ENCODE data around the gene MIDN.

The MIDN gene

GRCh38 chr19:1284979-1285736 is 36.8 kb downstream of the MIDN start:
- Histone ChIP-seq H3K79me2 (ENCODE audit: insufficient read depth, low read length) (no peaks in the 10 kb centered on the region), H3K4me1 (ENCODE audit: insufficient read depth, low read length, poor library complexity, severe bottlenecking) (no peaks in the 10 kb centered on the region), H4K20me1 (ENCODE audit: insufficient read depth, low read length, poor library complexity, severe bottlenecking) (no peaks in the 10 kb centered on the region), H3K36me3 (ENCODE audit: insufficient read depth, low read length) (no peaks in the 10 kb centered on the region), H3F3A (ENCODE audit: low read depth) (no peaks in the 10 kb centered on the region), H3K4me3 (ENCODE audit: low read length, poor library complexity, severe bottlenecking) (no peak overlapping the region), H3K9me3 (ENCODE audit: insufficient read depth, low read depth, low read length) (no peaks in the 10 kb centered on the region), H2AFZ (ENCODE audit: low read length) (no peak overlapping the region), H3K27me3 (ENCODE audit: insufficient read depth, low read length, poor library complexity, severe bottlenecking) (no peaks in the 10 kb centered on the region), H3K4me2 (ENCODE audit: low read depth, low read length, poor library complexity, severe bottlenecking) (no peak overlapping the region), H3K9me2 (replicated peaks; ENCODE audit: low read depth, low read length) (no peaks in the 10 kb centered on the region), H3K9ac (ENCODE audit: low read depth, low read length, poor library complexity, severe bottlenecking) (no peak overlapping the region)
- TF ChIP-seq EZH2phosphoT487 (IDR thresholded peaks at IDR 0.05; ENCODE audit: borderline replicate concordance): no peak
- no peak for TF ChIP-seq CTCF (conservative IDR thresholded peaks at IDR 0.05; ENCODE audit: low read length)

- no peaks in the 10 kb centered on the region for H3K9me2 ChIP-seq (replicated peaks; ENCODE audit: low read depth, low read length)
- H2AFZ ChIP-seq (ENCODE audit: low read length): no peak within 1 kb of the TSS
- no peaks in the 10 kb centered on the region for H3K79me2 ChIP-seq (ENCODE audit: insufficient read depth, low read length)
- H4K20me1 ChIP-seq (ENCODE audit: insufficient read depth, low read length, poor library complexity, severe bottlenecking): no peaks in the 10 kb centered on the region
- TF ChIP-seq EZH2phosphoT487 (IDR thresholded peaks at IDR 0.05; ENCODE audit: borderline replicate concordance): no peak
- no peak for TF ChIP-seq CTCF (conservative IDR thresholded peaks at IDR 0.05; ENCODE audit: low read length)
- H3K4me3 ChIP-seq (ENCODE audit: low read length, poor library complexity, severe bottlenecking): no peak within 1 kb of the TSS
- no peaks in the 10 kb centered on the region for H3K27me3 ChIP-seq (ENCODE audit: insufficient read depth, low read length, poor library complexity, severe bottlenecking)
- no peak within 1 kb of the TSS for H3K9ac ChIP-seq (ENCODE audit: low read depth, low read length, poor library complexity, severe bottlenecking)
- no peak within 1 kb of the TSS for H3K4me2 ChIP-seq (ENCODE audit: low read depth, low read length, poor library complexity, severe bottlenecking)
- H3K36me3 ChIP-seq (ENCODE audit: insufficient read depth, low read length): no peaks in the 10 kb centered on the region
- no peaks in the 10 kb centered on the region for H3K4me1 ChIP-seq (ENCODE audit: insufficient read depth, low read length, poor library complexity, severe bottlenecking)
- no peaks in the 10 kb centered on the region for H3K9me3 ChIP-seq (ENCODE audit: insufficient read depth, low read depth, low read length)
- H3F3A ChIP-seq (ENCODE audit: low read depth): no peaks in the 10 kb centered on the region
These were observed 37.5 kb downstream of the MIDN start, which contains the start of gene EFNA2 for GRCh38 chr19:1285737-1286360. Gene EFNA2, plus strand, starts transcription at chr19:1285873. Its CDS starts 296 bp downstream, at chr19:1286169.

GRCh38 chr19:1286487-1287353 is 38.3 kb downstream of the MIDN start:
- Histone ChIP-seq H3K4me2 (ENCODE audit: low read depth, low read length, poor library complexity, severe bottlenecking) (no peak overlapping the region), H2AFZ (ENCODE audit: low read length) (no peak overlapping the region), H3K27me3 (ENCODE audit: insufficient read depth, low read length, poor library complexity, severe bottlenecking) (no peaks in the 10 kb centered on the region), H3K36me3 (ENCODE audit: insufficient read depth, low read length) (no peaks in the 10 kb centered on the region), H4K20me1 (ENCODE audit: insufficient read depth, low read length, poor library complexity, severe bottlenecking) (no peaks in the 10 kb centered on the region), H3K79me2 (ENCODE audit: insufficient read depth, low read length) (no peaks in the 10 kb centered on the region), H3F3A (ENCODE audit: low read depth) (no peaks in the 10 kb centered on the region), H3K9me3 (ENCODE audit: insufficient read depth, low read depth, low read length) (no peaks in the 10 kb centered on the region), H3K9ac (ENCODE audit: low read depth, low read length, poor library complexity, severe bottlenecking) (no peak overlapping the region), H3K4me1 (ENCODE audit: insufficient read depth, low read length, poor library complexity, severe bottlenecking) (no peaks in the 10 kb centered on the region), H3K9me2 (replicated peaks; ENCODE audit: low read depth, low read length) (no peaks in the 10 kb centered on the region), H3K4me3 (ENCODE audit: low read length, poor library complexity, severe bottlenecking) (no peak overlapping the region)
- TF ChIP-seq CTCF (conservative IDR thresholded peaks at IDR 0.05; ENCODE audit: low read length): no peak
- no peak for TF ChIP-seq EZH2phosphoT487 (IDR thresholded peaks at IDR 0.05; ENCODE audit: borderline replicate concordance)

All from Loucy (cell line).